Kidney capillary endothelial cell (primary cell): ENCODE measurements around the gene RSBN1.
"Not testable (repeated sequence)": the region's sequence is repeated elsewhere in the genome, so short reads cannot be mapped to it uniquely, and the experiment has no call there.

Source experiments
- DNase-seq: peaks from one replicate; pipeline ENCODE4 v3.0.0-alpha.2; 2018; ENCODE audit warnings: low spot score

RSBN1 gene

GRCh38 chr1:113811888-113812660 lies at the start of gene RSBN1:
TSS of gene RSBN1 (minus strand) at chr1:113812476. CDS start at chr1:113812412, 64 bp downstream.
- DNase-seq: peak; percentile 99

GRCh38 chr1:113861641-113862040 lies 49.4 kb upstream of the RSBN1 start:
- no peak for DNase-seq

GRCh38 chr1:113860891-113861290 lies 48.6 kb upstream of the RSBN1 start:
- DNase-seq: peak; percentile 79

- DNase-seq: no peak
Observed at GRCh38 chr1:113859478-113860175, 47.4 kb upstream of the RSBN1 start.

GRCh38 chr1:113858982-113859381 lies 46.7 kb upstream of the RSBN1 start:
- no peak for DNase-seq

GRCh38 chr1:113858418-113858817 lies 46.1 kb upstream of the RSBN1 start:
- no peak for DNase-seq

- DNase-seq: no peak
Observed at GRCh38 chr1:113857776-113858175, 45.5 kb upstream of the RSBN1 start.

- DNase-seq: no peak
Observed at GRCh38 chr1:113856401-113856790, 44.1 kb upstream of the RSBN1 start.

- no peak for DNase-seq
Observed at GRCh38 chr1:113855630-113856400, 43.5 kb upstream of the RSBN1 start.

GRCh38 chr1:113854234-113854633 lies 42.0 kb upstream of the RSBN1 start:
- no peak for DNase-seq

GRCh38 chr1:113852694-113853093 lies 40.4 kb upstream of the RSBN1 start:
- not testable (repeated sequence) for DNase-seq

GRCh38 chr1:113850127-113850796 lies 38.0 kb upstream of the RSBN1 start:
- no peak for DNase-seq

GRCh38 chr1:113849072-113849471 lies 36.8 kb upstream of the RSBN1 start:
- DNase-seq: no peak

- DNase-seq: no peak
Observed at GRCh38 chr1:113846391-113847035, 34.2 kb upstream of the RSBN1 start.

- no peak for DNase-seq
Observed at GRCh38 chr1:113836534-113836933, 24.3 kb upstream of the RSBN1 start.

- peak; percentile 54 for DNase-seq
Observed at GRCh38 chr1:113835686-113836290, 23.5 kb upstream of the RSBN1 start.

GRCh38 chr1:113834716-113835115 lies 22.4 kb upstream of the RSBN1 start:
- DNase-seq: no peak

GRCh38 chr1:113830039-113830438 lies 17.8 kb upstream of the RSBN1 start:
- DNase-seq: no peak

GRCh38 chr1:113821916-113822315 lies 9.6 kb upstream of the RSBN1 start:
- no peak for DNase-seq

- no peak for DNase-seq
Observed at GRCh38 chr1:113818578-113818977, 6.3 kb upstream of the RSBN1 start.

- no peak for DNase-seq
Observed at GRCh38 chr1:113813218-113813617, 942 bp upstream of the RSBN1 start.
